Muscle layer of duodenum (tissue), 2 donors: ENCODE measurements around the gene COL6A2.

Source experiments
- H3K27ac ChIP-seq: one replicate; pipeline ENCODE4 v1.7.0; 2013; ENCODE audit warnings: mild to moderate bottlenecking, low read length
- H3K27me3 ChIP-seq: one replicate; pipeline ENCODE4 v1.7.0; 2013; ENCODE audit warnings: low read depth, mild to moderate bottlenecking, control low read depth, low read length
- H3K36me3 ChIP-seq, 2 donors: one replicate each; pipeline ENCODE4 v1.7.0; 2013; ENCODE audit warnings: low read length in 2 of 2, control low read depth in 1 of 2, mild to moderate bottlenecking in 1 of 2; ENCODE audit not compliant: insufficient read depth in 2 of 2, control insufficient read depth in 1 of 2
- H3K4me1 ChIP-seq, 2 donors: one replicate each; pipeline ENCODE4 v1.7.0; 2013; ENCODE audit warnings: low read length in 2 of 2, mild to moderate bottlenecking in 2 of 2, control low read depth in 1 of 2, moderate library complexity in 1 of 2; ENCODE audit not compliant: insufficient read depth in 2 of 2, control insufficient read depth in 1 of 2
- H3K4me3 ChIP-seq, 2 donors: one replicate each; pipeline ENCODE4 v1.7.0; 2013; ENCODE audit warnings: low read length in 2 of 2, low read depth in 1 of 2, mild to moderate bottlenecking in 1 of 2
- H3K9me3 ChIP-seq, 2 donors: one replicate each; pipeline ENCODE4 v1.7.0; 2013; ENCODE audit warnings: low read length in 2 of 2, control low read depth in 1 of 2, mild to moderate bottlenecking in 1 of 2; ENCODE audit not compliant: control insufficient read depth in 1 of 2
- donor health status: healthy.

Gene COL6A2

GRCh38 chr21:46126309-46127238, 28.7 kb downstream of the COL6A2 start:
- no peak overlapping the region for H3K27ac ChIP-seq
- H3K27me3 ChIP-seq = no peaks in the 10 kb centered on the region
- H3K4me1 ChIP-seq = no peaks in the 10 kb centered on the region
- no peak overlapping the region for H3K4me3 ChIP-seq
- peaks cover 18 to 72% of the 10 kb centered on the region in 2 donors for H3K36me3 ChIP-seq
- no peaks in the 10 kb centered on the region for H3K9me3 ChIP-seq

- Histone ChIP-seq H3K4me1 (no peaks in the 10 kb centered on the region), H3K27me3 (no peaks in the 10 kb centered on the region), H3K27ac (no peak overlapping the region), H3K4me3 (no peak overlapping the region), H3K36me3 (peaks cover 11 to 63% of the 10 kb centered on the region in 2 donors), H3K9me3 (no peaks in the 10 kb centered on the region)
These were observed 29.6 kb downstream of the COL6A2 start for GRCh38 chr21:46127239-46128105.

- Histone ChIP-seq H3K27me3 (no peaks in the 10 kb centered on the region), H3K27ac (no peak overlapping the region), H3K4me1 (no peaks in the 10 kb centered on the region), H3K4me3 (no peak overlapping the region), H3K36me3 (peaks cover 7 to 55% of the 10 kb centered on the region in 2 donors), H3K9me3 (no peaks in the 10 kb centered on the region)
These were observed 30.4 kb downstream of the COL6A2 start for GRCh38 chr21:46128106-46128932.

GRCh38 chr21:46128933-46129571, 31.1 kb downstream of the COL6A2 start:
- Histone ChIP-seq H3K4me3 (no peak overlapping the region), H3K9me3 (no peaks in the 10 kb centered on the region), H3K4me1 (no peaks in the 10 kb centered on the region), H3K27ac (no peak overlapping the region), H3K27me3 (no peaks in the 10 kb centered on the region), H3K36me3 (peaks cover 6 to 50% of the 10 kb centered on the region in 2 donors)

GRCh38 chr21:46129846-46130651, 32.1 kb downstream of the COL6A2 start:
- H3K27ac ChIP-seq = no peak overlapping the region
- no peak overlapping the region for H3K4me3 ChIP-seq
- H3K9me3 ChIP-seq = no peaks in the 10 kb centered on the region
- peaks cover 6 to 40% of the 10 kb centered on the region in 2 donors for H3K36me3 ChIP-seq
- H3K27me3 ChIP-seq = no peaks in the 10 kb centered on the region
- no peaks in the 10 kb centered on the region for H3K4me1 ChIP-seq

- Histone ChIP-seq H3K36me3 (peaks cover 6 to 30% of the 10 kb centered on the region in 2 donors), H3K9me3 (no peaks in the 10 kb centered on the region), H3K27ac (no peak overlapping the region), H3K27me3 (no peaks in the 10 kb centered on the region), H3K4me1 (no peaks in the 10 kb centered on the region), H3K4me3 (no peak overlapping the region)
These were observed 33.1 kb downstream of the COL6A2 start for GRCh38 chr21:46130831-46131587.

- peaks cover 6 to 25% of the 10 kb centered on the region in 2 donors for H3K36me3 ChIP-seq
- no peaks in the 10 kb centered on the region for H3K4me1 ChIP-seq
- no peak overlapping the region for H3K27ac ChIP-seq
These were observed 33.6 kb downstream of the COL6A2 start for GRCh38 chr21:46131588-46131837.

GRCh38 chr21:46131838-46132651, 34.1 kb downstream of the COL6A2 start:
- H3K4me3 ChIP-seq = no peak overlapping the region
- no peak overlapping the region for H3K27ac ChIP-seq
- H3K27me3 ChIP-seq = no peaks in the 10 kb centered on the region

More at GRCh38 chr21:46131588-46131837, 33.6 kb downstream of the COL6A2 start:
- H3K4me3 ChIP-seq = no peak overlapping the region
- H3K9me3 ChIP-seq = no peaks in the 10 kb centered on the region
- no peaks in the 10 kb centered on the region for H3K27me3 ChIP-seq

GRCh38 chr21:46135782-46136395, 38.0 kb downstream of the COL6A2 start:
- Histone ChIP-seq H3K27me3 (no peaks in the 10 kb centered on the region), H3K4me3 (no peak overlapping the region), H3K27ac (no peak overlapping the region), H3K36me3 (no peaks in the 10 kb centered on the region), H3K4me1 (no peaks in the 10 kb centered on the region), H3K9me3 (no peaks in the 10 kb centered on the region)

More at GRCh38 chr21:46131838-46132651, 34.1 kb downstream of the COL6A2 start:
- no peaks in the 10 kb centered on the region for H3K4me1 ChIP-seq
- H3K36me3 ChIP-seq = peaks cover 6 to 20% of the 10 kb centered on the region in 2 donors
- H3K9me3 ChIP-seq = no peaks in the 10 kb centered on the region
